Measurements from ENCODE around the gene LPCAT2. TPM values are rescaled to one million over a fixed set of nuclear protein-coding genes. Genes with fewer than 3 reads are reported as not detected.
A peak's percentile ranks its signal among the peaks of the same experiment; 100 is the strongest.

The LPCAT2 gene
- total RNA-seq, 1 experiment from 2014 or later: 62.1 TPM

- intact Hi-C loops (cut with micrococcal nuclease; ENCODE audit: unreplicated experiment) (no loop called here), in situ Hi-C loops (cut with HindIII; ENCODE audit: low pct_unique_long_range_greater_than_20kb, low sequenced_read_pairs) (no loop called here)
- Histone ChIP-seq H3K9me3 (ENCODE audit: control insufficient read depth, insufficient read depth, low read depth, low read length) (peaks cover 6% of the 10 kb centered on the region; the same call in 1 of the 2 replicates), H3K36me3 (ENCODE audit: control insufficient read depth, insufficient read depth, low read length) (no peaks in the 10 kb centered on the region; the same call in 1 of the 2 replicates), H3K27me3 (ENCODE audit: control insufficient read depth, insufficient read depth, low read length) (no peaks in the 10 kb centered on the region), H3K4me1 (ENCODE audit: control insufficient read depth, insufficient read depth, low read length) (peaks cover 7% of the 10 kb centered on the region), H3K4me3 (ENCODE audit: low read depth in 2 of 2, low read length in 2 of 2) (peak overlapping the region; percentile 81 to 82), H3K27ac (ENCODE audit: low read length) (peak overlapping the region; percentile 77)
- CTCF ChIA-PET: no interaction called here
- ATAC-seq (no peak), DNase-seq (ENCODE audit: low read depth, low spot score) (no peak)
- TF ChIP-seq CTCF (IDR thresholded peaks at IDR 0.05): no peak
- TF ChIP-seq SIN3A (IDR thresholded peaks at IDR 0.05; ENCODE audit: borderline replicate concordance, insufficient read depth, low read depth, low read length): no peak
- TF ChIP-seq POLR2AphosphoS5 (IDR thresholded peaks at IDR 0.05; ENCODE audit: low read depth, low read length): no peak
- TF ChIP-seq TCF7L2 (IDR thresholded peaks at IDR 0.05; ENCODE audit: low read depth, low read length): no peak
- no peak for TF ChIP-seq REST (IDR thresholded peaks at IDR 0.05; ENCODE audit: insufficient read depth in 1 of 2, low read depth in 2 of 2, low read length in 1 of 2)
- no TSS peak for BruUV-seq (replicated peaks)
- POLR2A ChIA-PET: interaction anchor here (0.6 kb wide), 1 partner anchor 40 kb away, joined by 4 read pairs; no protein-coding TSS in a partner anchor
Observed at GRCh38 chr16:55510185-55510805, 1.4 kb downstream of the LPCAT2 start.

GRCh38 chr16:55512941-55513340, 4.1 kb downstream of the LPCAT2 start:
- intact Hi-C loops (cut with micrococcal nuclease; ENCODE audit: unreplicated experiment): no loop called here
- CTCF ChIA-PET: no interaction called here

More at GRCh38 chr16:55512941-55513340, 4.1 kb downstream of the LPCAT2 start:
- DNase-seq (ENCODE audit: low read depth, low spot score): no peak
- BruUV-seq (replicated peaks): no TSS peak
- ATAC-seq: no peak
- H3K27me3 ChIP-seq (ENCODE audit: control insufficient read depth, insufficient read depth, low read length): no peaks in the 10 kb centered on the region
- H3K36me3 ChIP-seq (ENCODE audit: control insufficient read depth, insufficient read depth, low read length): no peaks in the 10 kb centered on the region; the same call in 1 of the 2 replicates
- no peak overlapping the region for H3K4me3 ChIP-seq (ENCODE audit: low read depth in 2 of 2, low read length in 2 of 2)
- in situ Hi-C loops (cut with HindIII; ENCODE audit: low pct_unique_long_range_greater_than_20kb, low sequenced_read_pairs): no loop called here
- H3K4me1 ChIP-seq (ENCODE audit: control insufficient read depth, insufficient read depth, low read length): no peaks in the 10 kb centered on the region; the same call in 1 of the 2 replicates
- peaks cover 10% of the 10 kb centered on the region; the same call in 1 of the 2 replicates for H3K9me3 ChIP-seq (ENCODE audit: control insufficient read depth, insufficient read depth, low read depth, low read length)
- no peak overlapping the region for H3K27ac ChIP-seq (ENCODE audit: low read length)
- POLR2A ChIA-PET: no interaction called here
- TF ChIP-seq CTCF (IDR thresholded peaks at IDR 0.05): no peak
- no peak for TF ChIP-seq TCF7L2 (IDR thresholded peaks at IDR 0.05; ENCODE audit: low read depth, low read length)
- TF ChIP-seq SIN3A (IDR thresholded peaks at IDR 0.05; ENCODE audit: borderline replicate concordance, insufficient read depth, low read depth, low read length): no peak
- TF ChIP-seq REST (IDR thresholded peaks at IDR 0.05; ENCODE audit: insufficient read depth in 1 of 2, low read depth in 2 of 2, low read length in 1 of 2): no peak
- no peak for TF ChIP-seq POLR2AphosphoS5 (IDR thresholded peaks at IDR 0.05; ENCODE audit: low read depth, low read length)

Measured in Panc1 (cell line).